ENCODE results near the gene KCNQ1OT1. TPM values are rescaled to one million over a fixed set of nuclear protein-coding genes. Genes with fewer than 3 reads are reported as not detected.

KCNQ1OT1 gene
- polyA plus RNA-seq, 1 donor = 2.8 TPM

- peak; percentile 83 for DNase-seq
Observed at GRCh38 chr11:2724104-2724503, 24.3 kb upstream of the KCNQ1OT1 start.

- DNase-seq = no peak
Observed at GRCh38 chr11:2722955-2723354, 23.2 kb upstream of the KCNQ1OT1 start.

- DNase-seq = no peak
Observed at GRCh38 chr11:2721210-2721916, 21.6 kb upstream of the KCNQ1OT1 start.

GRCh38 chr11:2719831-2720590 lies 20.2 kb upstream of the KCNQ1OT1 start:
- no peak for DNase-seq

- no peak for DNase-seq
Observed at GRCh38 chr11:2718817-2719438, 19.1 kb upstream of the KCNQ1OT1 start.

- no peak for DNase-seq
Observed at GRCh38 chr11:2717561-2718325, 17.9 kb upstream of the KCNQ1OT1 start.

GRCh38 chr11:2716376-2717095 lies 16.7 kb upstream of the KCNQ1OT1 start:
- DNase-seq = no peak

GRCh38 chr11:2715716-2716350 lies 16.0 kb upstream of the KCNQ1OT1 start:
- no peak for DNase-seq

GRCh38 chr11:2714871-2715270 lies 15.1 kb upstream of the KCNQ1OT1 start:
- DNase-seq = no peak

- DNase-seq = no peak
Observed at GRCh38 chr11:2714463-2714800, 14.6 kb upstream of the KCNQ1OT1 start.

- no peak for DNase-seq
Observed at GRCh38 chr11:2713661-2714462, 14.1 kb upstream of the KCNQ1OT1 start.

- no peak for DNase-seq
Observed at GRCh38 chr11:2713094-2713493, 13.3 kb upstream of the KCNQ1OT1 start.

- DNase-seq = no peak
Observed at GRCh38 chr11:2711161-2711560, 11.4 kb upstream of the KCNQ1OT1 start.

- no peak for DNase-seq
Observed at GRCh38 chr11:2709429-2709828, 9.6 kb upstream of the KCNQ1OT1 start.

GRCh38 chr11:2708757-2709281 lies 9.0 kb upstream of the KCNQ1OT1 start:
- no peak for DNase-seq

GRCh38 chr11:2708151-2708581 lies 8.4 kb upstream of the KCNQ1OT1 start:
- DNase-seq = no peak

- DNase-seq = no peak
Observed at GRCh38 chr11:2707736-2708135, 7.9 kb upstream of the KCNQ1OT1 start.

GRCh38 chr11:2706321-2706720 lies 6.5 kb upstream of the KCNQ1OT1 start:
- no peak for DNase-seq

GRCh38 chr11:2704896-2705606 lies 5.3 kb upstream of the KCNQ1OT1 start:
- DNase-seq = no peak

- no peak for DNase-seq
Observed at GRCh38 chr11:2704356-2704755, 4.6 kb upstream of the KCNQ1OT1 start.
